Gastroesophageal sphincter (tissue), 3 donors: ENCODE results near the gene RNASE11.

Source experiments
- EP300 ChIP-seq: sonication (generic); formaldehyde crosslinking; IDR thresholded peaks from one replicate; pipeline ENCODE4 v1.6.1; 2017; ENCODE audit warnings: antibody characterized with exemption, mild to moderate bottlenecking
- POLR2A ChIP-seq, 2 donors: fragments of 450-650 bp; IDR thresholded peaks; one replicate each; pipeline ENCODE4 v1.6.1; 2017; ENCODE audit warnings: antibody characterized with exemption in 2 of 2, mild to moderate bottlenecking in 2 of 2, moderate library complexity in 1 of 2
- POLR2AphosphoS5 ChIP-seq: sonication (generic); formaldehyde crosslinking; IDR thresholded peaks from one replicate; pipeline ENCODE4 v1.6.1; 2017; ENCODE audit warnings: antibody characterized with exemption
- TF ChIP-seq, protein P1 (sequence below), 4 experiments: fragments of 200-600 bp in 2 of 4; fragments of 450-650 bp in 2 of 4; sonication (generic) in 1 of 4; IDR thresholded peaks; one replicate each; pipeline ENCODE4 v1.5.1; 2017 to 2019; ENCODE audit warnings: antibody characterized with exemption in 4 of 4, mild to moderate bottlenecking in 2 of 4, moderate library complexity in 2 of 4

DNA sequence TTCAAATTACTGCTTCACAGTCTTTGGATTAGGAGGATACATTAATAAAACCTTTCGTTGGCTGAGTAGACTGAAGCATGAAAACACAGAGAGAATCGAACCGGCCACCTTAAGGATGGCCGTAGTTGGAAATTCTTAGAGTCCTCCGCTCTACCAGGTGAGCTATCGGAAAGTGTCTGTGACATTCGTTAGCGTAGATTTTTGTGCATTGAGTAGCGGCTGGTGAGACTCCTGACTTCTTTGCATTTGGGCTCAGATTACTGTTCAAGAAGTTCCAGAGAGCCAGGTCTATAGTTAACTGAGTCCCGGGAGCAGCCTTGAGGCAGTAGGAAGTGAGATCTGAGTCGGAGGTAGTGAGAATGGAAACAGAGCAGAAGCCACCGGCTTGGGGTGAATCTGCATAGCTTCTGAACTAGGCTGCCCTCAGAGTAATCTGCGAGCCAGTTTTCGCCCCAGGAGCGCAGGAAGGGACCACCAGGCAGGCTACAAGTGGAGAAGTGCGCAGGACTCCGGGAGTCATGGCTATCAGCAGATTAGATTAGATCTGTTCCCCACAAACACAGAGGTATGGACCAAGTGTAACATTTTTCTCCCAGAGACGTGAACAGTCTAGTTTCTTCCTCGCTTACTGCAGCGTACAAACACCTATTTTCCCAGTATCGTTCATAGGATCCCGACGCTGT, 42.7 kb upstream of the RNASE11 start:
- no peak for TF ChIP-seq POLR2A (IDR thresholded peaks at IDR 0.05)
- TF ChIP-seq, protein P1, sequence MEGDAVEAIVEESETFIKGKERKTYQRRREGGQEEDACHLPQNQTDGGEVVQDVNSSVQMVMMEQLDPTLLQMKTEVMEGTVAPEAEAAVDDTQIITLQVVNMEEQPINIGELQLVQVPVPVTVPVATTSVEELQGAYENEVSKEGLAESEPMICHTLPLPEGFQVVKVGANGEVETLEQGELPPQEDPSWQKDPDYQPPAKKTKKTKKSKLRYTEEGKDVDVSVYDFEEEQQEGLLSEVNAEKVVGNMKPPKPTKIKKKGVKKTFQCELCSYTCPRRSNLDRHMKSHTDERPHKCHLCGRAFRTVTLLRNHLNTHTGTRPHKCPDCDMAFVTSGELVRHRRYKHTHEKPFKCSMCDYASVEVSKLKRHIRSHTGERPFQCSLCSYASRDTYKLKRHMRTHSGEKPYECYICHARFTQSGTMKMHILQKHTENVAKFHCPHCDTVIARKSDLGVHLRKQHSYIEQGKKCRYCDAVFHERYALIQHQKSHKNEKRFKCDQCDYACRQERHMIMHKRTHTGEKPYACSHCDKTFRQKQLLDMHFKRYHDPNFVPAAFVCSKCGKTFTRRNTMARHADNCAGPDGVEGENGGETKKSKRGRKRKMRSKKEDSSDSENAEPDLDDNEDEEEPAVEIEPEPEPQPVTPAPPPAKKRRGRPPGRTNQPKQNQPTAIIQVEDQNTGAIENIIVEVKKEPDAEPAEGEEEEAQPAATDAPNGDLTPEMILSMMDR (IDR thresholded peaks at IDR 0.05): no peak
- no peak for TF ChIP-seq POLR2AphosphoS5
- no peak for TF ChIP-seq EP300
